Glutamatergic neuron (in vitro differentiated cells): ENCODE data around the gene CHST11. TPM values are rescaled to one million over a fixed set of nuclear protein-coding genes. Genes with fewer than 3 reads are reported as not detected.

Experiments used
- DNase-seq: peaks from one replicate; pipeline ENCODE4 v3.0.0; 2022
- H3K27ac Mint-ChIP-seq: one replicate; pipeline ENCODE4 v1.8.0; 2020; ENCODE audit warnings: mild to moderate bottlenecking, mixed read lengths, inconsistent platforms; ENCODE audit not compliant: unreplicated experiment
- H3K27me3 Mint-ChIP-seq: one replicate; pipeline ENCODE4 v1.8.0; 2020; ENCODE audit warnings: mild to moderate bottlenecking, moderate library complexity, mixed read lengths, inconsistent platforms; ENCODE audit not compliant: unreplicated experiment
- H3K36me3 Mint-ChIP-seq: one replicate; pipeline ENCODE4 v1.8.0; 2020; ENCODE audit warnings: mild to moderate bottlenecking, mixed read lengths, inconsistent platforms; ENCODE audit not compliant: unreplicated experiment
- H3K4me1 Mint-ChIP-seq: one replicate; pipeline ENCODE4 v1.8.0; 2020; ENCODE audit warnings: mild to moderate bottlenecking, low read depth, mixed read lengths, inconsistent platforms; ENCODE audit not compliant: unreplicated experiment
- H3K4me3 Mint-ChIP-seq: one replicate; pipeline ENCODE4 v1.8.0; 2020; ENCODE audit warnings: mild to moderate bottlenecking, mixed read lengths, inconsistent platforms; ENCODE audit not compliant: unreplicated experiment
- H3K9me3 Mint-ChIP-seq: one replicate; pipeline ENCODE4 v1.8.0; 2020; ENCODE audit warnings: mild to moderate bottlenecking, moderate library complexity, mixed read lengths, inconsistent platforms; ENCODE audit not compliant: unreplicated experiment
- total RNA-seq: library from RNA; stranded (reverse); fragmentation: NEBNext Ultra II Directional; extraction: Animal tissue kit (Norgen Biotek cat#: 25700); gene quantifications from one replicate; pipeline ENCODE4 v1.2.1, GENCODE V29; 2021; ENCODE audit not compliant: unreplicated experiment
- TF ChIP-seq, protein P1 (sequence below): fragments of 200-600 bp; sonication (generic); IDR thresholded peaks from one replicate; pipeline ENCODE4 v1.5.0; 2021; ENCODE audit not compliant: partially characterized antibody, unreplicated experiment

Gene CHST11
- total RNA-seq, 1 donor from 2014 or later: 11.5 TPM

- TF ChIP-seq, protein P1, sequence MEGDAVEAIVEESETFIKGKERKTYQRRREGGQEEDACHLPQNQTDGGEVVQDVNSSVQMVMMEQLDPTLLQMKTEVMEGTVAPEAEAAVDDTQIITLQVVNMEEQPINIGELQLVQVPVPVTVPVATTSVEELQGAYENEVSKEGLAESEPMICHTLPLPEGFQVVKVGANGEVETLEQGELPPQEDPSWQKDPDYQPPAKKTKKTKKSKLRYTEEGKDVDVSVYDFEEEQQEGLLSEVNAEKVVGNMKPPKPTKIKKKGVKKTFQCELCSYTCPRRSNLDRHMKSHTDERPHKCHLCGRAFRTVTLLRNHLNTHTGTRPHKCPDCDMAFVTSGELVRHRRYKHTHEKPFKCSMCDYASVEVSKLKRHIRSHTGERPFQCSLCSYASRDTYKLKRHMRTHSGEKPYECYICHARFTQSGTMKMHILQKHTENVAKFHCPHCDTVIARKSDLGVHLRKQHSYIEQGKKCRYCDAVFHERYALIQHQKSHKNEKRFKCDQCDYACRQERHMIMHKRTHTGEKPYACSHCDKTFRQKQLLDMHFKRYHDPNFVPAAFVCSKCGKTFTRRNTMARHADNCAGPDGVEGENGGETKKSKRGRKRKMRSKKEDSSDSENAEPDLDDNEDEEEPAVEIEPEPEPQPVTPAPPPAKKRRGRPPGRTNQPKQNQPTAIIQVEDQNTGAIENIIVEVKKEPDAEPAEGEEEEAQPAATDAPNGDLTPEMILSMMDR: no peak
- Mint-ChIP-seq H3K27me3 (peaks cover 6% of the 10 kb centered on the region), H3K9me3 (no peaks in the 10 kb centered on the region), H3K4me3 (no peak overlapping the region), H3K36me3 (no peaks in the 10 kb centered on the region), H3K4me1 (peaks cover 2% of the 10 kb centered on the region), H3K27ac (no peak overlapping the region)
- no peak for DNase-seq
Measured at GRCh38 chr12:104435175-104435574, 21.6 kb upstream of the CHST11 start.

DNA sequence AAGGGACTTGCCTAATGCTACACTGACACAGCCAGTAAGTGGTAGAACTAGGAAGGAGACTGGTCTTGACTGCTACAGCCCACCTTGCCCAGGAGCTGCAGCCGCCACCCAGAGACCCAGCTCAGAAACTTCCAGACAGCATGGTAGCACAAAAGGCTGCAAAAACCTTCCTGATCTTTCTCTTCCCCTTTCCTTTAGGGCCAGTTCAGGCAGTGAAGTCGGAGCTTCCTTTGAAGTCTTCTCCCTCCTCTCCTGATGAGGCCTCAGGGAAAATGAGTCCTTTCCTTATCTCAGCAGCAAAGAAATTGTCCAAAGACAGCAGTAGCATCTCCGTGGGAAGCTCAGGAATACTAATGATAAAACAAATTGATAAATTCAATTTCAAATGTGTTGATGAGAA, 21.0 kb upstream of the CHST11 start:
- TF ChIP-seq, protein P1: no peak
- Mint-ChIP-seq H3K36me3 (no peaks in the 10 kb centered on the region), H3K9me3 (peaks cover 1% of the 10 kb centered on the region), H3K27ac (no peak overlapping the region), H3K4me1 (peaks cover 2% of the 10 kb centered on the region), H3K27me3 (peaks cover 6% of the 10 kb centered on the region), H3K4me3 (no peak overlapping the region)
- no peak for DNase-seq

DNA sequence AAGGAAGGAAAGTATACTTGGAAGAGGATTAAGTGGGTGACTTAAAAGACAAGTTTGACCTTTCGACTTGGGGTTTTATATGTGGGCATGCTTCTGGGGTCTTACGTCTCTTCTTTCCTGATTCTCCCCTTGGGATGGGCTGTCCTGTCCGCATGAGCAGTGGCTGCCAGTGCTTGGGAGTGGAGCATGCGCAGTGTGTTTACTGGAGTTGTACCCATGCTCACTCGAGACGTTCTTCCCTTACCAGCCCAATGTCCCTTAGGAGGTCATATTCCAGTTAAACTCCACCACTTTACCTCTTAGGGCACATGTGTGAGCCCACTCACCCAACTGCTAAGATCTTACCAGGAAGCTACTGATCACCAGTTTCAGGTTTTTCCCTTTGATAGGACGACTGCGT, 20.0 kb upstream of the CHST11 start:
- Mint-ChIP-seq H3K9me3 (peaks cover 1% of the 10 kb centered on the region), H3K4me3 (no peak overlapping the region), H3K27me3 (peaks cover 6% of the 10 kb centered on the region), H3K4me1 (peaks cover 2% of the 10 kb centered on the region), H3K36me3 (no peaks in the 10 kb centered on the region), H3K27ac (no peak overlapping the region)
- TF ChIP-seq, protein P1: no peak
- no peak for DNase-seq

- Mint-ChIP-seq H3K27me3 (peaks cover 6% of the 10 kb centered on the region), H3K9me3 (peaks cover 1% of the 10 kb centered on the region), H3K4me3 (no peak overlapping the region), H3K4me1 (no peaks in the 10 kb centered on the region), H3K36me3 (no peaks in the 10 kb centered on the region), H3K27ac (no peak overlapping the region)
- TF ChIP-seq, protein P1: no peak
- DNase-seq: no peak
Measured at GRCh38 chr12:104438134-104438533, 18.6 kb upstream of the CHST11 start.

- TF ChIP-seq, protein P1: no peak
- no peaks in the 10 kb centered on the region for H3K4me1 Mint-ChIP-seq
- DNase-seq: no peak
- no peak overlapping the region for H3K4me3 Mint-ChIP-seq
- no peak overlapping the region for H3K27ac Mint-ChIP-seq
- H3K36me3 Mint-ChIP-seq: no peaks in the 10 kb centered on the region
- peaks cover 6% of the 10 kb centered on the region for H3K27me3 Mint-ChIP-seq
- H3K9me3 Mint-ChIP-seq: peaks cover 1% of the 10 kb centered on the region
Measured at GRCh38 chr12:104439137-104439536, 17.6 kb upstream of the CHST11 start.
